Measurements from ENCODE around the gene PIWIL4.

Gene PIWIL4

GRCh38 chr11:94665116-94665659, 98.0 kb downstream of the PIWIL4 start:
- TF ChIP-seq, protein P1, sequence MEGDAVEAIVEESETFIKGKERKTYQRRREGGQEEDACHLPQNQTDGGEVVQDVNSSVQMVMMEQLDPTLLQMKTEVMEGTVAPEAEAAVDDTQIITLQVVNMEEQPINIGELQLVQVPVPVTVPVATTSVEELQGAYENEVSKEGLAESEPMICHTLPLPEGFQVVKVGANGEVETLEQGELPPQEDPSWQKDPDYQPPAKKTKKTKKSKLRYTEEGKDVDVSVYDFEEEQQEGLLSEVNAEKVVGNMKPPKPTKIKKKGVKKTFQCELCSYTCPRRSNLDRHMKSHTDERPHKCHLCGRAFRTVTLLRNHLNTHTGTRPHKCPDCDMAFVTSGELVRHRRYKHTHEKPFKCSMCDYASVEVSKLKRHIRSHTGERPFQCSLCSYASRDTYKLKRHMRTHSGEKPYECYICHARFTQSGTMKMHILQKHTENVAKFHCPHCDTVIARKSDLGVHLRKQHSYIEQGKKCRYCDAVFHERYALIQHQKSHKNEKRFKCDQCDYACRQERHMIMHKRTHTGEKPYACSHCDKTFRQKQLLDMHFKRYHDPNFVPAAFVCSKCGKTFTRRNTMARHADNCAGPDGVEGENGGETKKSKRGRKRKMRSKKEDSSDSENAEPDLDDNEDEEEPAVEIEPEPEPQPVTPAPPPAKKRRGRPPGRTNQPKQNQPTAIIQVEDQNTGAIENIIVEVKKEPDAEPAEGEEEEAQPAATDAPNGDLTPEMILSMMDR (IDR thresholded peaks at IDR 0.05; ENCODE audit: control extremely low read depth, extremely low read depth, low read depth, missing control alignments), result no peak
- DNase-seq (ENCODE audit: extremely low spot score), result no peak
- CTCF ChIA-PET, result interaction anchor here (0.8 kb wide), 1 partner anchor 10 kb away, joined by 3 read pairs; no protein-coding TSS in a partner anchor
- POLR2A ChIA-PET, result no interaction called here

DNA sequence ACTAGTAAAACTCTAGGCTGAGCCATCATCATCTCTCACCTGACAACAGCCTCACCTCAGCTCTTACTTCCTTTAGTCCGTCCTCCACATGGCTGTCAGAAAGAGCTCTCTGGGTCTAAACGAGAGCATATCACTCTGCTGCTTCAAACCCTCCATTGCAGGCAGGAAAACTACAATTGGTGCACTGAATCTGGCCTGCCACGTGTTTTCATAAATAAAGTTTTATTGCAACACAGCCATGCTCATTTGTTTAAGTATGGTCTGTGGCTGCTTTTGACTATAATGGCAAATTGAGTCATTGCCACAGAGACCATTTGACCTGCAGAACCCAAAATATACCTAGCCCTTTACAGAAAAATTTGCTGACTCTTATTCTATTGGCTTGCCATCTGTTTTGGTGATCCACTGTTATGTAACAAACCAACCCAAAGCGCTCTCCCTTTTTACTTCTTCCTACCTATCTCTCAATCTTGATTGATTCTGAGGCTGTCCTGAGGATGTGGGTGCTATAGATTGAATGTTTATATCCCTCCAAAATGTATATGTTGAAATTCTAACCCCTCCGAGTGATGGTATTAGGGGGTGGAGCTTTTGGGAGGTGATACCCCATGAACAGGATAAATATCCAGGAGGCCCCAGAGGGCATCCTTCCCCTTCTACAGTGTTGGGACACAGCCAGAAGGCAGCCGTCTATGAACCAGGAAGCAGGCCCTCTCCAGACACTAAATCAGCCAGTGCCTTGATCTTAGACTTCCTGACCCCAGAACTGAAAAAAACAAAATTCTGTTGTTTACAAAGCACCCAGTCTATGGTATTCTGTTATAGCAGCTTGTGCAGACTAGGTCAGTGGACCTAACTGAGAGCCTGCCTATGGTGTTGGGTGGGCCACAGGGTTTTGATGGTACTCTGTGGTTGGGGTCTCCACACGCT, 99.9 kb downstream of the PIWIL4 start:
- TF ChIP-seq, protein P1 (IDR thresholded peaks at IDR 0.05; ENCODE audit: control extremely low read depth, extremely low read depth, low read depth, missing control alignments), result no peak
- no peak for DNase-seq (ENCODE audit: extremely low spot score)
- POLR2A ChIA-PET, result no interaction called here
- CTCF ChIA-PET, result interaction anchor here (0.9 kb wide), 2 partner anchors 8 to 11 kb away, joined by 3 to 4 read pairs; no protein-coding TSS in a partner anchor

GRCh38 chr11:94668212-94668793, 101.1 kb downstream of the PIWIL4 start:
- CTCF ChIA-PET, result no interaction called here
- TF ChIP-seq, protein P1 (IDR thresholded peaks at IDR 0.05; ENCODE audit: control extremely low read depth, extremely low read depth, low read depth, missing control alignments), result no peak

GRCh38 chr11:94669023-94669422, 101.9 kb downstream of the PIWIL4 start:
- ChIA-PET CTCF (interaction anchor here (1.3 kb wide), 1 partner anchor 14 kb away, joined by 3 read pairs; no protein-coding TSS in a partner anchor), POLR2A (no interaction called here)
- TF ChIP-seq, protein P1 (IDR thresholded peaks at IDR 0.05; ENCODE audit: control extremely low read depth, extremely low read depth, low read depth, missing control alignments), result no peak

More at GRCh38 chr11:94668212-94668793, 101.1 kb downstream of the PIWIL4 start:
- no peak for DNase-seq (ENCODE audit: extremely low spot score)
- POLR2A ChIA-PET, result no interaction called here

More at GRCh38 chr11:94669023-94669422, 101.9 kb downstream of the PIWIL4 start:
- DNase-seq (ENCODE audit: extremely low spot score), result no peak
